ENCODE measurements around the gene YARS1.
A peak's percentile ranks its signal among the peaks of the same experiment; 100 is the strongest.

YARS1 gene

DNA sequence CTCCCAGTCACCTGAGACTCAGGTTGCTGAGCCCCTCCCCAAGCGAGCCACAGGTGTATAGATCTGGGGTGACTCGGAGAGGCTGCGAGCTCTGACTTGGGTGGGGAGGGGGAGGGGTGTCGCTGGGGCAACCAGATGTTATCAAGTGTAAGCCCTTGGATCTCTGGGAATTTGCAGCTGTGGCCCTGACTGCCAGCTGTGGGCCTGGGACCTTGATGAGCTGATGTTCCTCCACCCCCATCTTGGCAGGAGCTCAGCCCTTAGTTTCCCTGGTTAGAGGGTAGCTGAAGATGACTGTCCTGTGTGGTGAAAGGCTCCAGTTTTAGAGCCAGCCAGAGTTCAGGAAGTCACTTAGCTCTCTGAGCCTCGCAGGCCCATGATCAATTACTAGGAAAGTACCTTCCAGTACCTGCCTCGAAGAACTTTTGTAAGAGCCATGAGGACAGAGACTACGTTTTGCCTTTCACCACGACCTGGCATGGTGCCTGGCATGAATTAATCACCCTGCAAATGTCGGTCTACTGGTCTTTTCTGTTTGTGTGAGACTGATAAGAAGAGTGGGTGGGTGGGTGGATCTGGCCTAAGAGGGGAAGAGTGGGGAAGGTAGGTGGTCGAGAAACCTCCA lies 55.8 kb downstream of the YARS1 start:
- DNase-seq, result no peak

DNA sequence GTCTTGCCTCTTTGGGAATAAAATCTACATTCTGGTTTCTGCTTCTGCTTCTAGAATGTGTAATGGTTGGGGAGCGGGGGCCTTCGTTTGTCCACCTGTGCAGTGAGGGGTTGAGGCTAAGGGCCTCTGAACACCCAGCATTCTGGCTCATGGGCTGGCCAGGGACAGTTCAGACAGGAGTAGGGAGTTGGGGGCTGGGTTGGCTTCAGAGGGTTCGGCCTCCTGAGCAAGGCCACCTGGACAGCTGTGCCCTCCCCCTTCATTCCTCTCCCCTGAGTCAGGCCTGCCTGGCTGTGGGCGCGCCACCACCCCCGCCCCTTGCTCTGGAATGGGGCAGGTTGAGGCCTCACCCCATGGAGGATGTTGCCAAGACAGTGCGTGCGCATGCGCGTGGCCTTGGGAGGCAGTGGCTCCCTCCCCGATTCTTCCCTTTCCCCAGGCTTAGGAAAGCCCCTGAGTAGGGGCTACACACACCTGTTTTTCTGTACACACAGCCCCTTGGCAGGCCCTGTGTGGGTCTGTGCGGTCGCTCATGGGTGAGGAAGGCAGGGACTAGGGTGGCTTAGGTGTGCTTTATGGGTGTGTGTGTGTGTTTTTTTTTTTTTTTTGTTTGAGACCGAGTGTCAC lies 57.0 kb downstream of the YARS1 start:
- no peak for DNase-seq

DNA sequence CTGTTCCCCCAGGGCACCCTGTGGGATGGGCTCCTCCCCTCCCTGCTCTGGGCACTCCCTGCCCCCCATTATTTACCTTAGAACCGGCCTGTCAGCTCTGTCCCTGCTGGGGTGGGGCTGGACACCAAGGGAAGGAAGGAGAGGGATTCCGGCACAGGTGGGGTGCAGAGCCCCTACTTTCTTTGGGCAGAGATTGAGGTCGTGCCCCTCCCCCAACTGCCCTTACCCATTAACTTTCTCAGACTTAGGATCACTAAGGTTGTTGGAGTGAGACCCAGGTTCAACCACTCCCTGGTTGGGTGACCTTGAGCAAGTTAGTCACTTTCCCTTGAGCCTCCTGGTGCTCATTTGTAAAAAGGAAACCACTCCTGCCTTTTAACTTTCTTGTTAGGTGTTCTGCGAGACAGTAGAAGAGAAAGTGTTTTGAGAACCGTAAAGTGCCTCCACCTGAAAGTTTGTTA lies 57.6 kb downstream of the YARS1 start:
- DNase-seq, result no peak

DNA sequence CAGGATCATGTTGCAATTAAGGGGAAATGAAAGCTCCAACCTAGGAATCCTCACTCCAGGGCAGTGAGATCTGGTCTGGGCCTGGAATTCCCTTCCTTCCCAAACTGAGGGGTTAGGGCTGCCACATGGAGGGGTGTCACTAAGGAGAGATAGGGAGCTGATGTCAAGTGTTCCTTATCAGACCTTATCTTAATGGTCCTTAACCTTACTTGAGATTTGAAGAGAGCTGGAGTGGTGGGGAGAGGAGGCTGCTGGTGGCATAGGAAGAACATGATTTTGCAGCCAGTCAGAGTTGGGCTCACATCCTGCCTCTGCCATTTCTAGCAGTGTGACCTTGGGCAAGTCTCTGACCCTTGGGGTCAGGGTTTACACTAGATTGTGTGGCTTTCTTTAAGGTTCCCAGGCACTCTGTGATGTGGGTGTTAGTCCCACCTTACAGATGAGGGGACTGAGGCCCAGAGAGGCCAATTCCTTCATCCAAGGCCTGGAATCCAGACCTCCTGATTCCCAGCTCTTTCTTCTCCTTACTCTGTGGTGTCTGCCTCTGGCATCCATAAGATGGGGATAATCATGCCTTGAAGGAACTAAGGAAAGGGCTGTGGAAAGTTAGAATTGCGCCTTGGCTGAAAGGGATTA lies 58.2 kb downstream of the YARS1 start:
- no peak for DNase-seq

DNA sequence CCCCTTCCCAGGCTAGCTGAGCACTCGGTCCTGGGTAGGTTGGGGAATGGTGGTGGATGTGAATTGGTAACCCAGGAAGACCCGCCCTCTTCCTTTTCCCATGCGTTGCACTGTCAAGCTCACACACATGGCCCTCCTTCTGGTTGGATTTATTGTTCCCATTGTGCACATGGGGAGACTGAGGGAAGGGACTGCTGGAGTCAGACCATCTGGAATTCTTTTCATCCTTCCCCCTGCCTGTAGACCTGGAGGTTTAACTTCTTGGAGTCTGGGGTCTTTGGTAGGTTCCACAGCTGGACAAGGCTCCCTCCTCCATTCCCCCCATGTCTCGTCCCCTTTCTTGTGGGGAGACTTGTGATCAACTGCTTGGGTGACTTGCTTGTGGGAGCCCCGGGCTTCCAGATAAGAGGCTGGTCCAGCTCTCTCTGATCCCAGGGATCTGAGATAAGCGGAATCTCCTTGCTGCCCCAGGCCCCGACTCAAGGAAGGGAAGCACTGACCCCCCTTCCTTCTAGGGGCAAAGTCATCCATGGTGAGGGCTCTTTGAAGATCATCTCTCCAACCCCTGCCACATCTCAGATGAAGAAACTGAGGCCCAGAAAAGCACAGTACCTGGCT lies 58.9 kb downstream of the YARS1 start:
- no peak for DNase-seq

DNA sequence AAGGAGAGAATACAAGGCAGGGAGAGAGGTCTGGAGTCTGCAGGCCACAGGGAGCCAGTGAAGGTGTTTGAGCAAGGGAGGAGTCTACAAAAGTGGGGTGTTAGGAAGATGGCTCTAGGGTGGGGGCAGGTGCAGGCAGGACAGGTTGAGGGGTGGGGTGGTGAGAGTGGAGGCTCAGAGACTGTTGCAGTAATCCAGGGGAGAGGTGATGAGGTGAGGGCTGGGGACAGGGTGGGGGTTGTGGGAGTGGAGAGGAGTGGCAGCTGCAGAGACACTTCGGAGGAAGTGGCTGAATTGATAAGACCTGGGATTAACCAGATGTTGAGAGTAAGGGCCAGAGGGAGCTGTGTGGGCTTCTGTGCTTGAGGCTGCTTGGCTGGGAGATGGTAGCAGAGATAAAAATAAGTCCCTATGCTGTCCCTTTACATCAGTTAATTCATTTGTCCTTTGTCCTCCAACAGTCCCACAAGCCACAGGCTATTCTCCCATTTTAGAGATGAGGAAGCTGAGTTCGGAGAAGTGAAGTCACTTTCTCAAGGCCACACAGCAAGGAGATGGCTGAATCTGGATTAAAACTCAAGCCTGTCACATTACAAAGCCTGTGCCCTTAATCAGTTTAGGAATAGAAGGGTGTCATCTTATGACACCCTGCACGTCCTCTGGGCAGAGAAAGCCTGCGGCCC lies 59.8 kb downstream of the YARS1 start:
- no peak for DNase-seq

DNA sequence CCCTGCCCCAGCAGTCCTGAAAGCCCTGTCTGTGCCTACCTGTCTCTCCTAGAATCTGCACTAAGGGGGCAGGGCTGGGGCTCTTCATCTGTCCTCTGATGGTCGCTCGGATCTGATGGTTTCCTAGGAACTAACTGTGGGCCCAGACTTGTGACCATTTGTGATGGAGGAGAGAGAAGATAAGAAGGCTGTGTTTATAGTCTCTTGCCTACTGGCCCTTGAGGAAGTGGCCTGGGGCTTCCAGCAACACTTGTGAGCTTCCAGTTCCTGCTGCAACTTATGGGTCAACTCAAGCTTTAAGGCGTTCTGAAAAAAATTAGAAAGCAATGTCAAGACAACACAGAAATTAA lies 61.4 kb downstream of the YARS1 start:
- no peak for DNase-seq

DNA sequence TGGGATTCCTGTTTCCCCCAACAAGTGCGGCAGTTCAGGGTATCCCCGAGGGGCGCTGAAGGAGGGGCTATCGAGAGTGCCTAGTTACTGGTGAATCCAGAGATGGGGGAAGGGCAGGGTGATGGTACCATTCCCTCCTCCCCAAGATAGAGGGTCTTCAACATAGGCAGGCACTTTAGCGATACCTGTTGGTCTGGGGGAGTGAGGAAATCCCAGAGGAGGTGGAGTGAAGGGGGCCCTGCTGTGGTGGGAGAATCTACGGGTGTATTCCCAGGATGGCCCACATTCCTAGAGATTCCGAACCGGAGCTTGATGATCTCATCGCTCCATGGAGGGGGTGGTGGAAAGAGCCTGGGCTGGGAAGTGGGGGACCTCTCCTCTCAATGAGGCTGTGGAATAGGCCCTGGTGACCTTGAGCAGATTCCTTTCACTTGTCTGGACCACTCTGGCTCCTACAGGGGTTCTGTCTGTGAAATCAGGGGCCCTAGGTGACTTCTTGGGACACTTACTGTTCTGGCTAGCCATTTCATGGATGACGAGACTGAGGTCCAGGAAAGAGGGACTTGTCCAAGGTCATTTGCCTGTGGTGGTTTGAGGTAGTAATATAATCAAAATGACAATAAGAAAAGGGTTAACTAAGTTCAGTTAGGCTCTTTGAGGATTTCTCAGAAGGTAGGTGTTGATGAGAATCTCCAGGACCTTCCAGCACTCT lies 61.9 kb downstream of the YARS1 start:
- no peak for DNase-seq

DNA sequence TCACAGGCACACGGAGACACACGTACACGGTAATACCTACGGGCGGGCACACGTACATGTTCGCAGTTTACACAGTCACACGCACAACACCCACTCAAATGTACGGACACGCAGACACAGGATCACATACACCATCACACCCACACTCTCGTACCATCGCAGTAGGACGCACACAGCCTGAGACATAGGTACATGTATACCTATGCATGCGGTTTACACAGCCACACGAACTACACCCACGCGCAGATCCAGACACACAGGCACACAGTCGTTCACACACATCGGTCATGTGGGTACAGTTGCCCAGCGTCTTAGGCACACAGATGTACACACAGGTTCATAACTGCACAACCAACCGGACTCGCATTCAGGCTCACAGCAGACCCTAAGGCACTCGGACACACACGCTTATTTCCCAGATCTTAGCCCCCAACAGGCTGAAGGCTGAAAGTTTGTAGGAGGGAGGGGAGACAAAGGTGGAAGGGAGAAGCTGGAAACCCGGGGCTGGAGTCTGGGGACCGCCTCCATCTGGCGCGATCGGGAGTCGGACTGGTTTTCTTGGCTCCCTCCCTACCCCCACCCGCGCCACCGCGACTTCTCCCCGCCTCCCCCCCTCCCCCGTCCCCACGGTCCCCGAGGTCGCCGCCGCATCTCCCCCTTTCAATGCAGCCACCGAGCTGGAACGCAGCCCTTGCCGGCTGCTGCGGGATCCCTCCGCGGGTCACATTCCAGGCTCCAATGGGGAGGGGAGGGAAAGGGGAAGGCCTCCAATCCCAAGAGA lies 62.7 kb downstream of the YARS1 start:
- no peak for DNase-seq

DNA sequence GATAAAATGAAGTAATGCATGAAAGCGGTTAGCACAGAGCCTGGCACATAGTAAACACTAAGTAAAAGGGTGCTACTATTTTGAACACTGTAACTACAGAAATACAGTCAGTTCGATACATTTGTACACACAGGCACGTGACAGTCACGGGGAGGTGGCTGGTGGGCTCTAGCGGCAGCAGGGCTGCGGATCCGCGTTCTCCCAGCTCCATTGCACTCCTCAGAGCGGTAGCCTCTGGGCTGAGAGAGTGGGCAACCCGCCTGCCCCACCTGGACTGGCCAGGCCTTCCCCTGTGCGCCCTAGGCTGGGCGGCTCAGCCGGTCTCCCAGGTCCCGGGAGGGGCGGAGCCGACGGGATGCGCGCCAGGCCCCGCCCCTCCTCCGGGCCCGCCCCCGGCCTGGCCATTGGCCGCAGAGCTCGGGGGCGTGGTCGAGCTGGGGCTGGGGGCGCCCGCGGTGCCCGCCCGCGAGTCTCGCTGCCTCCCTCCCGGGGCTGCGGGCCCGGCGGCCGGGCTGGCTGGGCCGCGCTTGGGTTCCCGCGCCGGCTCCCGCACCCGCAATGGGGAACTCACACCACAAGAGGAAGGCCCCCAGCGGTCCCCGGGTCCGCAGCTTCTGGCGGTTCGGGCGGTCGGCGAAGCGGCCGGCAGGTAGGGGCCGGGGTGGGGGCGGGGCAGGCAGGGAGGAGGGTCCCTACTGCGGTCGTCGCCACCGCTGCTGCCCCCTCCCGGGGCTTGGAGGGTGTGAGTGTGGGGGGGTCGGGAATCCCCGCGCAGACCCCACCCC lies 63.4 kb downstream of the YARS1 start:
- peak; percentile 65 to 87 for DNase-seq

DNA sequence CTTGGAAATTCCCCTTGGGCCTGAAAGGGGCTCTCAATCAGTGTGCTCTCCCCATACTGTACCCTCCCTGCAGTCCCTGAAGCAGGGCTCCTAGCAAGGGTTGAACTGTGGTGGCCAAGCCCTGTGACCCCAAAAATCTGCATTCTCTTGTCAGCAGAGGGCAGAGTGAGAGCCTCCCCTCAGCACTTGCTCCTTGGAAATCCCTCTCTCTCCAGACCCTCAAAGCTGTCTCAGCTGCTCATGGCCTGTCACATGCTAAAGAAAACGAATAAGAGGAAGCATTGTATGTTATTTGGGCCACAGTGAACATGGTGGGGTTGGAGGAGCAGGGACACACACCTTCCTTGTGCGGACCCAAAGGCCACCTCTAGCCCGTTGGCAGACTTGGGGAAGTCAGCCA lies 67.4 kb downstream of the YARS1 start:
- DNase-seq, result no peak

DNA sequence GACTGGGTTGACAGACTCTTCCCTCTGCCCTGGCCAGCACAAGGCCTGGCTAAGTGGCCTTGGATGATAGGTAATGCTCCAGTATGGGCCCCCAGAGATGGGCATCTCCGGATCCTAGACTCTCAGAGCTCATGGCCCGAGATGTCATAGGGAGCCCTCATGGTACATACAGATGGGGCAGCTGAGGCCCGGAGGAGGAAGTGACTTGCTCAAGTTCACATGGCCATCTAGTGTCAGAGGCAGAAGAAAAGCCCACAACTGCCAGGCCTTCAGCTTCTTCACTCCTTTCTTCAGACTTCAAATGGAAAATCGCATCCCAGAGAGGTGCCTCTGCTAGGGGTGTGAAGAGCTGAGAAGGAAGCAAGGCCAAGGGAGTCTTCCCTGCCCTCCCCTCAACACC lies 67.8 kb downstream of the YARS1 start:
- no peak for DNase-seq

DNA sequence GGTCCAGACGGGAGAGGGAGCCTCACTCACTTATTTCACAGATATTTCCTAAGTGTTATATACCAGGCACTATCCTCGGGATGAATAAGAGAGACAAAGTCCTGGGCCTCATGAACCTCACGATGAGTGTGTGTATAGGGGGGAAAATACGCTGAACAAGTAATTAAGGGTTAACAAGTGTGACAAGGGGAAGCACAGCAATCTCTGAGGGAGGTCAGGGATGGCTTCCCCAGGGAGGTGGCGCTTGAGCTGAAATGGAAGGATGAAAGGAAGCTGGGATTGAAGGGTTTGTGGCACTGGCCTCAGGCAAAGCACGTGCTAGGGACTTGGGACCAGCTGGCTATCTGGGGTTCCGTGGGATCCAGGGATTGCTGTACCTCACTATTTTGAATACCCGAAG lies 68.2 kb downstream of the YARS1 start:
- no peak for DNase-seq

DNA sequence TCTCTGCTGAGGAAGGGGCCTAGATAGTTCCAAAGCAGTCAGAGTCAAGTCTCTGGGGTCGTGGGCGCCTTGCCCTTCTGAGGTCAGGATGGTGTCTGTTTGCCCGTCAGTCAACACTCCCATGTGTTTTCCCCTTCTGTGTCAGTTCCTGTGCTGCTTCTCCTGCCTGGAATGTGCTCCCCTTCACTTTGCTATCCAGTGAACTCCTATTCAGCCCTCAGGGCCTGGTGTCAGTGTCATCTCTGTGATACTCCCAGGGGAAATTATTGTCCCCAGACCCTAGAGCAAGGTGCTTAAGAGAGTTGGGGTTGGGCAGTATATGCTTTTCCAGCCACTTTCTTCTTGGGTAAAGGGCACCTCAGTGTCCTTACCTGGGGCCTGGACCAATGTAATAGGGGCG lies 68.8 kb downstream of the YARS1 start:
- DNase-seq, result no peak

DNA sequence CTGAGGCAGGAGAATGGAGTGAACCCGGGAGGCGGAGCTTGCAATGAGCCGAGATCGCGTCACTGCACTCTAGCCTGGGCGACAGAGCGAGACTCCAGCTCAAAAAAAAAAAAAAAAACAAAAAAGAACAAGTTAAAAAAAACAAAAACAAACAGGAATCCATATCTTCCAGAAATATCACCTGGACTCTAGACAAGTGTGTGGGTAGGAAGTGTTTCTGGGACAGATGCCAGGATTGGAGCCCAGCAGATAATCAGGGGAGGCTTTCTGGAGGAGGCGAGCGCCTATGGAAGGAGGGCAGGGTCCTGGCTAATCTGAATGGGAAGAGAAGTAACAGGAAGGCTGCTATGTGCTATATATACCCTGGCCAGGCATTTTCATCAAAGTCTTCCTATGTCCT lies 71.0 kb downstream of the YARS1 start:
- DNase-seq, result no peak

DNA sequence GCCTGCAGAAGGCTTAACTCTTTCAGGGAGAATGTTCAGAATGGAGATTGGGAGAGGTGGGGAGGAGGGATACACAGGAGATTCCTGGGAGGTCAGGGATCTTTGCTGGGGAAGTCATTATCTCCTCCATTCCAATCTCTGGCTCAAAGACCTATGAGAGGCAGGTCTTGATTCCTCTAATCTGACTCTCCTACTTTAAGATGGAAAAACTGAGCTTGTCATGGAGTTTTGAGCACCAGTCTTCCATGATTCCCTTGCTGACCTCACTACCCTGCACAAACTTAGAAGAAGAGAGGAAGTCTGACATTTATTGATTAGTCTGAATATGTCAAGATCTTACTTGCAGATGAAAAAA lies 73.1 kb downstream of the YARS1 start:
- DNase-seq, result no peak

DNA sequence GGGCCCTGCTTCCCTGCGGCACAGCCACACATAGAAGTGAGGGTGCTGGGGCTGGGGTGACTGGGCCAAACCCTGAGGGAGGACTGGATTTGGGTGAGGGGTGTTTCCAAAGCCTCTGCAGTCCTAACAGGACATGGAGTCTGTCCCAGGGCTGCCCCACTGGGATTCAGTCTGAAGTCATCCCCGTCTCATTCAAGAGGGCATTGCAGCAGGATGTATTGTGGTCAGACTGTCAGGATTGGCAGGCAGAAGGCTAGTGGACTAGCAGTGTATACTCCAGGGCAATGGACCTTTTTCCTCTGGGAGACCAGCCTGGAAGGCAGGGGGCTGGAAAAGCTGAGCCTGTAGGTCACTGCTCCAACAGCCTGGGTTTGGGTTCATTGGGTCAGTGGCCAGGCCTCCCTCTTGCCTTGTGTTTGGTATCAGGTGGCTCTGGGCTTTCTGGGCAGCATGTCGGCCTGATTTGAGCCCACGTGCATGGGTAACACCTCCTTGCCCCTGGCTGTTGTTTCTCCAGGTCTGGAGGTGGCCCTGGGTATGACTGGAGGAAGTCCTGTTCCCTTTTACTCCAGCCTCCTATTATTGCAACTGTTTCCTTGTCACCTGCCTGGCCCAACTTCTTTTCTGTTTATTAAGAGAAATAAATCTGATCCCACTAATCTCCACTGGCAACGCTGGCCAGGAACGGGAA lies 73.6 kb downstream of the YARS1 start:
- no peak for DNase-seq

DNA sequence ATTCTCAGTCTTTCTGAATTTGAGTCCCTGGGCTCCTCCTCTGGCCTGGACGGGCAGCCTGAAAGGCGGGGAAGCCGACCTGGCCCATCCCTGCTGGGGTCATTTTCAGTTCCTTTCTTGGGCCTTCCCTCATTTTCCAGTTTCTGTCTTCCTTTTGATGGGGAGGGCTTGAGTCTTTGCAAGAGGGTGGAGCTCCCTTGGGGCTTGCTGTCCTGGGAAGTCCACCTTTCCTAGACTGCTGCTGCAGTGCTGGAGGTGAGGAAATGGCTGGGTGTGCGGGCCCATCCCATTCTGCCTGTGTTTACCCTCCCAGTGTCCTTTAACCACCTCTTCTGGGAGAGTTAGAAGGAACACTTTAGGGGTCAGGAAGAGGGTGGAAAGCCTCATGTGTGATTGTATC lies 74.2 kb downstream of the YARS1 start:
- DNase-seq, result no peak

DNA sequence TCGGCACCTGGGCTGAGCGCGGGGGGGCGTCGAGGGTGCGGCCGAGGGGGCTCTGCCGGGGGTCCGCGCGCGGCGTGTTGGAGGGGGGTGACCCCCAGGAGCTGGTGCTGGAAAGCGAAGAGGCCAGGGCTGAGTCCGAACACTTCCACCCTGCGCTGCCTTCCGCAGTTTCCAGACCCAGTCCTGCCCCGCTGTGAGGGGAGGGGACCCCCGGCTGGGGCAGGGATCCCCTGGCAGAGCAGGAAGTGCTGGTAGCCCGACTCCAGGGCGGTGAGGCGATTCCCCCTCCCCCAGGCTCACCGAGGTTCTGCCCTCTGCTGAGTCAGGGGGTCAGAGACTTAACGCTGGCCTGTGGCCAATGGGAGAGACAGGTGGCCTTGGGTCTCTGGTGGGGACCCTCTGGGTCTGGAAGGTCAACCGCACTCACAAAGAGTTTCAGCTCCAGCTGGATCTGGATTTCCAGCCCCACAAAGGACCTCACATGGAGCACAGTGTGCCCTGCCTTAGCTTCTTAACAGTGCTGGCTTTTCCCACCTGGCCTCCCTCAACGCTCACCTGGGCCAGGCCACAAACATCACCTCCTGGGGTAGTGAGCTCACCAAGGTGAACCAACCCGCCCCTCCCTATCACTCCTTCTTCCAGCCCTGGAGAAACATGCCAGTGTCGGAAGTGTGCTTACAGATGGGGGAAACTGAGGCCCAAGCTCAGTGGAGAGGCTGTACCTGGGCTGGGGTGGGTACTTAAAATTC lies 74.8 kb downstream of the YARS1 start:
- no peak for DNase-seq

Data from NCI-H1930 (cell line).